Cardiac muscle cell (in vitro differentiated cells and primary cell): Measurements from ENCODE around the gene DUSP16. TPM values are rescaled to one million over a fixed set of nuclear protein-coding genes. Genes with fewer than 3 reads are reported as not detected.

ENCODE experiments used
- DNase-seq, 2 donors: peaks; one replicate each; pipeline versions ENCODE4 v3.0.0 to v3.0.0-alpha.2; 2010 to 2017; ENCODE audit warnings: low read depth in 1 of 2, low spot score in 1 of 2
- H3K27ac ChIP-seq: fragments of 200-600 bp; sonication (generic); 2 replicates; pipeline ENCODE4 v1.5.1; 2016
- H3K27me3 ChIP-seq: fragments of 200-600 bp; sonication (generic); 2 replicates; pipeline ENCODE4 v1.6.0; 2016; ENCODE audit warnings: control low read depth
- H3K36me3 ChIP-seq: fragments of 200-600 bp; sonication (generic); 2 replicates; pipeline ENCODE4 v1.5.1; 2016; ENCODE audit warnings: control low read depth
- H3K4me1 ChIP-seq: fragments of 200-600 bp; sonication (generic); 2 replicates; pipeline ENCODE4 v1.8.1; 2017; ENCODE audit warnings: low read depth, mild to moderate bottlenecking, mixed run types
- H3K4me3 ChIP-seq: fragments of 200-600 bp; sonication (generic); 2 replicates; pipeline ENCODE4 v1.5.1; 2016; ENCODE audit warnings: mild to moderate bottlenecking
- H3K9me3 ChIP-seq: fragments of 200-600 bp; sonication (generic); 2 replicates; pipeline ENCODE4 v1.5.1; 2017; ENCODE audit warnings: low read depth, mild to moderate bottlenecking, control low read depth
- CTCF ChIP-seq: IDR thresholded peaks from 2 replicates; pipeline ENCODE4 v1.5.1; 2012; ENCODE audit warnings: low read depth, mild to moderate bottlenecking, low read length
- polyA plus RNA-seq: library from polyadenylated mRNA; unstranded; fragments of >200 nt; fragmentation: Nextera tagmentation; extraction: Ambion mirVana; gene quantifications from 2 replicates; pipeline ENCODE4 v1.2.1, GENCODE V29; 2016
- total RNA-seq: library from RNA; depleted of rRNA; stranded (reverse); fragments of >200 nt; gene quantifications from 2 replicates; pipeline ENCODE4 v1.2.3, GENCODE V29; 2016

DUSP16 gene
- total and polyA plus RNA-seq, 2 experiments from 2014 or later: 5.9 to 28.1 TPM

DNA sequence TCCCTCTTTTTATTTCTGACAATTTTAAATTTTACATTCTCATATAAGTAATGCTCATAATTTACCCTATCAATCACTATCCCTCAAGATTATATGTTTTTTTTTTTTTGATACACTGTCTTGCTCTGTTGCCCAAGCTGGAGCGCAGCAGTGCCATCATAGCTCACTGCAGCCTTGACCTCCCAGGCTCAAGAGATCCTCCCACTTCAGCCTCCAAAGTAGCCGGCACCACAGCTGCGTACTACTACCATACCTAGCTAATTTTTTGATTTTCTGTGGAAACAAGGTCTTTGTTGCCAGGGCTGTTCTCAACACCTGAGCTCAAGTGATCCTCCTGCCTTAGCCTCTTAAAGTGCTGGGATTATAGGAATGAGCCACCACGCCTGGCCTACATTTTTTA, 4.4 kb downstream of the DUSP16 start:
- H3K27me3 ChIP-seq: no peaks in the 10 kb centered on the region
- DNase-seq: no peak
- no peak for TF ChIP-seq CTCF
- H3K4me1 ChIP-seq: peaks cover 24% of the 10 kb centered on the region
- no peak overlapping the region for H3K27ac ChIP-seq
- no peaks in the 10 kb centered on the region for H3K36me3 ChIP-seq
- H3K9me3 ChIP-seq: no peaks in the 10 kb centered on the region
- H3K4me3 ChIP-seq: no peak overlapping the region

- Histone ChIP-seq H3K27ac (no peak overlapping the region), H3K27me3 (no peaks in the 10 kb centered on the region), H3K9me3 (no peaks in the 10 kb centered on the region), H3K4me3 (no peak overlapping the region), H3K36me3 (no peaks in the 10 kb centered on the region), H3K4me1 (peaks cover 21% of the 10 kb centered on the region)
- no peak for DNase-seq
- TF ChIP-seq CTCF: no peak
These were observed 4.9 kb downstream of the DUSP16 start for GRCh38 chr12:12557733-12558132.

DNA sequence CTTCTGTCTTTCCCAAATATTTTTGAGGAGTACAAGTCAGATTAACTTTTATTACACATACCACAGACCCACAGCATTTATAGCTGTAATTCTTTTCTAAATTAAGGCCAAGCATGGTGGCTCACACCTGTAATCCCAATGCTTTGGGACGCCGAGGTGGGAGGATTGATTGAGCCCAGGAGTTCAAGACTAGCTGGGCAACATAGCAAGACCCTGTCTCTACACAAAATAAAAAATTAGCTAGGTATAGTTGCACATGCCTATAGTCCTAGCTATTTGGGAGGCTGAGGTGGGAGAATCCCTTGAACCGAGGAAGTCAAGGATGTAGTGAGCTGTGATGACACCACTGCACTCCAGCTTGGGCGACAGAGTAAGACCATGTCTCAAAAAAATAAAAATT, 7.0 kb downstream of the DUSP16 start:
- Histone ChIP-seq H3K4me3 (no peak overlapping the region), H3K9me3 (no peaks in the 10 kb centered on the region), H3K27ac (no peak overlapping the region), H3K4me1 (peaks cover 21% of the 10 kb centered on the region), H3K36me3 (no peaks in the 10 kb centered on the region), H3K27me3 (no peaks in the 10 kb centered on the region)
- no peak for TF ChIP-seq CTCF
- DNase-seq: no peak

DNA sequence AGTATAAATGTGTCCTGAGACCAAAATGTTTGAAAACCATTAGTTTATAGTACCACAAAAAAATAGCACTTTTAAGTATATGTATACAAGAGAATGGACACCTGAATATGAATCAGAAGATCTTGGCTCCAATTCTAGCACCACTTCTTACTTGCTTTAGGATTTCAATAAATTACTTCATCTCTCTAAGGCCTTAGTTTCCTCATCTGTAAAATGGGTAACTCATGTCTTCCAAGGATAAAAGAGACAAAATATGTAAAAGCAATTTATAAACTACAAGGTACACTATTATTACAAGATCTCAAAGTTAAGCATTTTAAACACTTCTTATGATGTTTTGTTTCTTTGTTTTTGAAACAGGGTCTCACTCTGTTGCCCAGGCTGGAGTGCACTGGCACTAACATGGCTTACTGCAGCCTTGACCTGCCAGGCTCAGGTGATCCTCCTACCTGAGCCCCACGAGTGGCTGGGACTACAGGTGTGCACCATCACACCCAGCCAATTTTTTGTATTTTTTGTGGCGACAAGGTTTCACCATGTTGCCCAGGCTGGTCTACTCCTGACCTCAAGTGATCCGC, 9.4 kb downstream of the DUSP16 start:
- Histone ChIP-seq H3K4me3 (no peak overlapping the region), H3K4me1 (peaks cover 4% of the 10 kb centered on the region), H3K27me3 (no peaks in the 10 kb centered on the region), H3K27ac (no peak overlapping the region), H3K9me3 (no peaks in the 10 kb centered on the region), H3K36me3 (no peaks in the 10 kb centered on the region)
- TF ChIP-seq CTCF: no peak
- no peak for DNase-seq

- no peak for TF ChIP-seq CTCF
- H3K27me3 ChIP-seq: no peaks in the 10 kb centered on the region
- DNase-seq: no peak
These were observed 11.5 kb downstream of the DUSP16 start for GRCh38 chr12:12551115-12551514.

More at GRCh38 chr12:12551115-12551514, 11.5 kb downstream of the DUSP16 start:
- H3K36me3 ChIP-seq: no peaks in the 10 kb centered on the region
- no peaks in the 10 kb centered on the region for H3K9me3 ChIP-seq
- H3K27ac ChIP-seq: no peak overlapping the region
- H3K4me1 ChIP-seq: peaks cover 4% of the 10 kb centered on the region
- no peak overlapping the region for H3K4me3 ChIP-seq
